Liver (tissue), 3 donors: ENCODE data around the gene TENT4B.

Source experiments
- CTCF ChIP-seq: fragments of 150-350 bp; IDR thresholded peaks from 2 replicates; pipeline ENCODE4 v1.5.1; 2017; ENCODE audit warnings: improper control_type of control experiment, low read depth, low read length; ENCODE audit not compliant: missing input control
- EGR1 ChIP-seq, 2 donors: IDR thresholded peaks; 2 replicates each; pipeline ENCODE4 v1.6.1; 2016 to 2018; ENCODE audit warnings: antibody characterized with exemption in 2 of 2, low read depth in 2 of 2
- FOXA1 ChIP-seq: IDR thresholded peaks from 2 replicates; pipeline ENCODE4 v1.6.1; 2016; ENCODE audit warnings: antibody characterized with exemption
- JUND ChIP-seq, 2 donors: IDR thresholded peaks; 2 replicates each; pipeline ENCODE4 v1.6.1; 2016; ENCODE audit warnings: antibody characterized with exemption in 2 of 2
- MAX ChIP-seq: IDR thresholded peaks from 2 replicates; pipeline ENCODE4 v1.6.1; 2016; ENCODE audit warnings: antibody characterized with exemption
- RAD21 ChIP-seq, 2 donors: IDR thresholded peaks; 2 replicates each; pipeline ENCODE4 v1.6.1; 2016; ENCODE audit warnings: antibody characterized with exemption in 2 of 2, mild to moderate bottlenecking in 2 of 2
- RXRA ChIP-seq, 2 donors: IDR thresholded peaks; 2 replicates each; pipeline ENCODE4 v1.6.1; 2017 to 2018; ENCODE audit warnings: antibody characterized with exemption in 2 of 2, mild to moderate bottlenecking in 1 of 2
- TAF1 ChIP-seq: conservative IDR thresholded peaks from 2 replicates; pipeline ENCODE4 v1.6.1; 2016; ENCODE audit warnings: antibody characterized with exemption, mild to moderate bottlenecking
- TF ChIP-seq, protein P1 (sequence below): IDR thresholded peaks from 2 replicates; pipeline ENCODE4 v1.6.1; 2016; ENCODE audit warnings: antibody characterized with exemption, mild to moderate bottlenecking
- donor health status: healthy.
- donor health status: healthy.

- no peak for TF ChIP-seq CTCF
- no peak for TF ChIP-seq FOXA1
- TF ChIP-seq RAD21 (IDR thresholded peaks at IDR 0.05): no peak
- no peak for TF ChIP-seq RXRA (IDR thresholded peaks at IDR 0.05)
- TF ChIP-seq TAF1: no peak
- no peak for TF ChIP-seq JUND (IDR thresholded peaks at IDR 0.05)
- TF ChIP-seq, protein P1, sequence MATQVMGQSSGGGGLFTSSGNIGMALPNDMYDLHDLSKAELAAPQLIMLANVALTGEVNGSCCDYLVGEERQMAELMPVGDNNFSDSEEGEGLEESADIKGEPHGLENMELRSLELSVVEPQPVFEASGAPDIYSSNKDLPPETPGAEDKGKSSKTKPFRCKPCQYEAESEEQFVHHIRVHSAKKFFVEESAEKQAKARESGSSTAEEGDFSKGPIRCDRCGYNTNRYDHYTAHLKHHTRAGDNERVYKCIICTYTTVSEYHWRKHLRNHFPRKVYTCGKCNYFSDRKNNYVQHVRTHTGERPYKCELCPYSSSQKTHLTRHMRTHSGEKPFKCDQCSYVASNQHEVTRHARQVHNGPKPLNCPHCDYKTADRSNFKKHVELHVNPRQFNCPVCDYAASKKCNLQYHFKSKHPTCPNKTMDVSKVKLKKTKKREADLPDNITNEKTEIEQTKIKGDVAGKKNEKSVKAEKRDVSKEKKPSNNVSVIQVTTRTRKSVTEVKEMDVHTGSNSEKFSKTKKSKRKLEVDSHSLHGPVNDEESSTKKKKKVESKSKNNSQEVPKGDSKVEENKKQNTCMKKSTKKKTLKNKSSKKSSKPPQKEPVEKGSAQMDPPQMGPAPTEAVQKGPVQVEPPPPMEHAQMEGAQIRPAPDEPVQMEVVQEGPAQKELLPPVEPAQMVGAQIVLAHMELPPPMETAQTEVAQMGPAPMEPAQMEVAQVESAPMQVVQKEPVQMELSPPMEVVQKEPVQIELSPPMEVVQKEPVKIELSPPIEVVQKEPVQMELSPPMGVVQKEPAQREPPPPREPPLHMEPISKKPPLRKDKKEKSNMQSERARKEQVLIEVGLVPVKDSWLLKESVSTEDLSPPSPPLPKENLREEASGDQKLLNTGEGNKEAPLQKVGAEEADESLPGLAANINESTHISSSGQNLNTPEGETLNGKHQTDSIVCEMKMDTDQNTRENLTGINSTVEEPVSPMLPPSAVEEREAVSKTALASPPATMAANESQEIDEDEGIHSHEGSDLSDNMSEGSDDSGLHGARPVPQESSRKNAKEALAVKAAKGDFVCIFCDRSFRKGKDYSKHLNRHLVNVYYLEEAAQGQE: no peak
- TF ChIP-seq MAX: no peak
- TF ChIP-seq EGR1 (IDR thresholded peaks at IDR 0.05; ENCODE audit: low read depth in 2 of 2): no peak
These were observed 3.5 kb downstream of the TENT4B start for GRCh38 chr16:50156590-50156989.
